Measurements from ENCODE around the gene GRID1.

DNA sequence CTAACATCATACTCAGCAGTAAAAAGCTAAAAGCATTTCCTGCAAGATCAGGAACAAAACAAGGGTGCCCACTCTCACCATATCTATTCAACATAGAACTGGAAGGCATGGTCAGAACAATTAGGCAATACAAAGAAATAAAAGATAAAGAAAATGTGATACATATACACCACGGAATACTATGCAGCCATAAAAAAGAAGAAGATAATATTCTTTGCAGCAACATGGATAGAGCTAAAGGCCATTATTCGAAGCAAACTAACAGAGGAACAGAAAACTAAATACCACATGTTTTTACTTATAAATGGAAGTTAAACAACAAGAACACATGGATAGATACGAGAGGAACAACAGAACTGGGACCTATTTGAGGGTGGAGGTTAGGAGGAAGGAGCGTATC lies 652.7 kb downstream of the GRID1 start:
- TF ChIP-seq CTCF (IDR thresholded peaks at IDR 0.05): no peak
- TF ChIP-seq ZFX (IDR thresholded peaks at IDR 0.05; ENCODE audit: borderline replicate concordance): no peak

Data from 22Rv1 (cell line).